ENCODE data around the gene GNA12. TPM values are rescaled to one million over a fixed set of nuclear protein-coding genes. Genes with fewer than 3 reads are reported as not detected.

The GNA12 gene
- total RNA-seq, 1 experiment from 2014 or later, result 15.0 TPM

DNA sequence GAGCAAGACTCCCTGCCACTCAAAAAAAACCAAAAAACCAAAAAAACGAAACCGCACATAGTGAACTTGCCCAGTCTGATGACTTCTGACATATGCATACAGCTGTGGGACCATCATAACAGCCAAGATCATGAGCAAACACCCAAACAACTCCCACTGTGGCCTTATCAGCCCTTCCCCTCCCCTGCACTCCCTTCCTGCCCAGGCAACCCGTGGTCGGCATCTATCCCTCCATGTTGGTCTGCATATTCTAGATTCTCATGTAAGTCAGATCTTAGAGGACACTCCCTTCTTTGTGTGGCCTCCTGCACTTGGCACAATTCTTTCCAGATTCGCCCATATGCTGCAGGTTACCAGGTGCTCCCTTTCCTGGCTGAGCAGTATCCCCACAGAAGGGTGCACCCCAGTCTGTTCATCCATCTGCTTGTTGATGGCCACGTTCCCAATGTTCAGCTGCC, 72.8 kb downstream of the GNA12 start:
- Histone ChIP-seq H4K20me1 (ENCODE audit: low read length) (no peaks in the 10 kb centered on the region), H3K9ac (ENCODE audit: low read length) (no peak overlapping the region), H3K9me3 (ENCODE audit: low read length) (no peaks in the 10 kb centered on the region), H2AFZ (ENCODE audit: low read length) (no peak overlapping the region), H3K4me3 (ENCODE audit: low read length) (no peak overlapping the region), H3F3A (ENCODE audit: low read length, unreplicated experiment) (no peaks in the 10 kb centered on the region), H3K27me3 (ENCODE audit: low read length) (no peaks in the 10 kb centered on the region), H3K9me2 (replicated peaks; ENCODE audit: low read length) (no peaks in the 10 kb centered on the region), H3K27ac (ENCODE audit: low read length) (no peak overlapping the region), H3K79me2 (ENCODE audit: low read length) (peaks cover 31% of the 10 kb centered on the region), H3K4me2 (ENCODE audit: low read length) (no peak overlapping the region), H3K4me1 (ENCODE audit: insufficient read depth, low read length) (peaks cover 40% of the 10 kb centered on the region), H3K36me3 (ENCODE audit: low read depth, low read length) (peaks cover 8% of the 10 kb centered on the region)
- ATAC-seq, result no peak
- TF ChIP-seq EZH2phosphoT487 (IDR thresholded peaks at IDR 0.05; ENCODE audit: borderline replicate concordance, low read length), result no peak
- TF ChIP-seq, protein P1, sequence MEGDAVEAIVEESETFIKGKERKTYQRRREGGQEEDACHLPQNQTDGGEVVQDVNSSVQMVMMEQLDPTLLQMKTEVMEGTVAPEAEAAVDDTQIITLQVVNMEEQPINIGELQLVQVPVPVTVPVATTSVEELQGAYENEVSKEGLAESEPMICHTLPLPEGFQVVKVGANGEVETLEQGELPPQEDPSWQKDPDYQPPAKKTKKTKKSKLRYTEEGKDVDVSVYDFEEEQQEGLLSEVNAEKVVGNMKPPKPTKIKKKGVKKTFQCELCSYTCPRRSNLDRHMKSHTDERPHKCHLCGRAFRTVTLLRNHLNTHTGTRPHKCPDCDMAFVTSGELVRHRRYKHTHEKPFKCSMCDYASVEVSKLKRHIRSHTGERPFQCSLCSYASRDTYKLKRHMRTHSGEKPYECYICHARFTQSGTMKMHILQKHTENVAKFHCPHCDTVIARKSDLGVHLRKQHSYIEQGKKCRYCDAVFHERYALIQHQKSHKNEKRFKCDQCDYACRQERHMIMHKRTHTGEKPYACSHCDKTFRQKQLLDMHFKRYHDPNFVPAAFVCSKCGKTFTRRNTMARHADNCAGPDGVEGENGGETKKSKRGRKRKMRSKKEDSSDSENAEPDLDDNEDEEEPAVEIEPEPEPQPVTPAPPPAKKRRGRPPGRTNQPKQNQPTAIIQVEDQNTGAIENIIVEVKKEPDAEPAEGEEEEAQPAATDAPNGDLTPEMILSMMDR (conservative IDR thresholded peaks at IDR 0.05; ENCODE audit: low read depth, low read length), result no peak
- TF ChIP-seq EZH2 (IDR thresholded peaks at IDR 0.05; ENCODE audit: low read length, unreplicated experiment), result no peak
- ChIA-PET POLR2A (ENCODE audit: unreplicated experiment) (no interaction called here), CTCF (no interaction called here)
- intact Hi-C loops (cut with micrococcal nuclease), result loop anchor here (5.0 kb wide), 1 partner anchor 51 kb away; no protein-coding TSS in a partner anchor
- DNase-seq, result no peak
- BruUV-seq (replicated peaks), result no TSS peak

DNA sequence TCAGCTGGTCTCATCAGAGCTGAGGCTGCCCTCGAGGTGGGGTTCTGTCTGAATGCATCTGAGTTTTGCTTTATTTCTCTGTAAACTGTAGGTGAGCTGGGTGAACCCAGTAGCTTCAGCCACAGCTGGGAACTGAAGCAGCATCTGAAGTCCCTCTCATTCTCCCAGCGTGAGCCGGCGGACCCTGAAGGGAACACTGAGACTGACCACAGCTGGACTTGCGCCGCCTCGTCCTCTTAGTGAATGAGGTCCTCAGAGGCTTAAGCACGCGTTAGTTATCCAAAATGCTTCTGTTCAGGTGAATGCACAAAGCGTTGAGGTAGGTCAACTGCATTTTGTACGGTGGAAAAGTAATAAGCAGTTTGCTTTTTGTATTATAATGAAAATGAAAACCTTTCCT, 79.5 kb downstream of the GNA12 start:
- no TSS peak for BruUV-seq (replicated peaks)
- TF ChIP-seq, protein P1 (conservative IDR thresholded peaks at IDR 0.05; ENCODE audit: low read depth, low read length), result no peak
- TF ChIP-seq EZH2phosphoT487 (IDR thresholded peaks at IDR 0.05; ENCODE audit: borderline replicate concordance, low read length), result no peak
- no peak for TF ChIP-seq EZH2 (IDR thresholded peaks at IDR 0.05; ENCODE audit: low read length, unreplicated experiment)
- intact Hi-C loops (cut with micrococcal nuclease), result no loop called here
- Histone ChIP-seq H3K27ac (ENCODE audit: low read length) (no peak overlapping the region), H3F3A (ENCODE audit: low read length, unreplicated experiment) (no peaks in the 10 kb centered on the region), H3K4me1 (ENCODE audit: insufficient read depth, low read length) (peaks cover 1% of the 10 kb centered on the region; the same call in 1 of the 2 replicates), H3K9ac (ENCODE audit: low read length) (no peak overlapping the region), H3K9me3 (ENCODE audit: low read length) (no peaks in the 10 kb centered on the region), H3K4me3 (ENCODE audit: low read length) (no peak overlapping the region), H3K4me2 (ENCODE audit: low read length) (no peak overlapping the region), H4K20me1 (ENCODE audit: low read length) (no peaks in the 10 kb centered on the region), H3K79me2 (ENCODE audit: low read length) (peaks cover 9% of the 10 kb centered on the region), H3K27me3 (ENCODE audit: low read length) (no peaks in the 10 kb centered on the region), H3K9me2 (replicated peaks; ENCODE audit: low read length) (no peaks in the 10 kb centered on the region), H2AFZ (ENCODE audit: low read length) (no peak overlapping the region), H3K36me3 (ENCODE audit: low read depth, low read length) (no peaks in the 10 kb centered on the region; the same call in 1 of the 2 replicates)
- CTCF ChIA-PET, result no interaction called here
- ATAC-seq, result no peak
- DNase-seq, result no peak
- POLR2A ChIA-PET (ENCODE audit: unreplicated experiment), result no interaction called here

DNA sequence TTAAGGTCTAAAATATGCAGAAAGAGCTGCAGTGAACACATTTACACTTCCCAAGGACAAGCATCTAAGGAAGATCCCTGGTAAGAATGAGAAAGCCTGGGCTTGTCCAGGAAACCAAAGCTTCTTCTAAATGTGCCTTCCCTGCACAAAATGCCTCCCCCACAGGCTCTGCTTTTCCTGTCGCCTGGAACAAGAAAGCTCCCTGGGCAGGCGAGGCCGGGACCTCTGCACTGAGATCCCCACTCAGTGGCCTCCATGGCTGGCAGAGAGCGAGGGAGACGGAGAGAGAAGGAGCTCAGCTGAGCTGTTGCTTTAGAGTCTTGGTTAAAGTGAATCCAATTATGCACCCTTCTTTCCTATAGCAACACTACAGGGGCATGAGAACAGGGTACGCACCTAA, 80.5 kb downstream of the GNA12 start:
- no peak overlapping the region for H3K4me2 ChIP-seq (ENCODE audit: low read length)
- H4K20me1 ChIP-seq (ENCODE audit: low read length), result no peaks in the 10 kb centered on the region
- DNase-seq (no peak), ATAC-seq (no peak)
- no peaks in the 10 kb centered on the region for H3K9me2 ChIP-seq (replicated peaks; ENCODE audit: low read length)
- H3K9me3 ChIP-seq (ENCODE audit: low read length), result no peaks in the 10 kb centered on the region
- intact Hi-C loops (cut with micrococcal nuclease), result no loop called here
- H3K27ac ChIP-seq (ENCODE audit: low read length), result no peak overlapping the region
- peaks cover 14% of the 10 kb centered on the region for H3K79me2 ChIP-seq (ENCODE audit: low read length)
- H3K4me1 ChIP-seq (ENCODE audit: insufficient read depth, low read length), result peaks cover 10% of the 10 kb centered on the region
- H3K9ac ChIP-seq (ENCODE audit: low read length), result no peak overlapping the region
- no peaks in the 10 kb centered on the region for H3K27me3 ChIP-seq (ENCODE audit: low read length)
- H3F3A ChIP-seq (ENCODE audit: low read length, unreplicated experiment), result peaks cover 2% of the 10 kb centered on the region
- TF ChIP-seq EZH2phosphoT487 (IDR thresholded peaks at IDR 0.05; ENCODE audit: borderline replicate concordance, low read length) (no peak), EZH2 (IDR thresholded peaks at IDR 0.05; ENCODE audit: low read length, unreplicated experiment) (no peak)
- TF ChIP-seq, protein P1 (conservative IDR thresholded peaks at IDR 0.05; ENCODE audit: low read depth, low read length), result no peak
- H2AFZ ChIP-seq (ENCODE audit: low read length), result no peak overlapping the region
- BruUV-seq (replicated peaks), result no TSS peak
- no peak overlapping the region for H3K4me3 ChIP-seq (ENCODE audit: low read length)
- H3K36me3 ChIP-seq (ENCODE audit: low read depth, low read length), result no peaks in the 10 kb centered on the region
- CTCF ChIA-PET, result no interaction called here
- POLR2A ChIA-PET (ENCODE audit: unreplicated experiment), result no interaction called here

All from PC-3 (cell line).